SJSA1 (cell line): ENCODE data around the gene SEC61B. TPM values are rescaled to one million over a fixed set of nuclear protein-coding genes. Genes with fewer than 3 reads are reported as not detected.

Experiments
- DNase-seq, 2 experiments: peaks; one replicate each; pipeline ENCODE4 v3.0.0-alpha.2; 2015 to 2020; ENCODE audit warnings: low spot score in 2 of 2, low read depth in 1 of 2
- H3K27ac ChIP-seq: fragments of 250-450 bp; sonication (Bioruptor Pico); 2 replicates; pipeline ENCODE4 v1.5.1; 2020; ENCODE audit warnings: mild to moderate bottlenecking, moderate library complexity
- H3K27me3 ChIP-seq: fragments of 250-450 bp; sonication (Bioruptor Pico); replicated peaks from 2 replicates; pipeline ENCODE4 v1.5.1; 2020; ENCODE audit warnings: mild to moderate bottlenecking, moderate library complexity
- H3K36me3 ChIP-seq: fragments of 250-450 bp; sonication (Bioruptor Pico); 2 replicates; pipeline ENCODE4 v1.5.1; 2020; ENCODE audit warnings: mild to moderate bottlenecking
- H3K4me1 ChIP-seq: fragments of 250-450 bp; sonication (Bioruptor Pico); replicated peaks from 2 replicates; pipeline ENCODE4 v1.6.1; 2021; ENCODE audit warnings: mild to moderate bottlenecking
- H3K4me3 ChIP-seq: fragments of 250-450 bp; sonication (Bioruptor Pico); 2 replicates; pipeline ENCODE4 v1.5.1; 2020; ENCODE audit warnings: mild to moderate bottlenecking
- H3K9me3 ChIP-seq: fragments of 250-450 bp; sonication (Bioruptor Pico); replicated peaks from 2 replicates; pipeline ENCODE4 v1.5.1; 2020; ENCODE audit warnings: mild to moderate bottlenecking
- total RNA-seq: library from RNA; depleted of rRNA; stranded (reverse); fragments of >200 nt; shearing (Covaris generic); gene quantifications from 2 replicates; pipeline ENCODE4 v1.2.3, GENCODE V29; 2014

Gene SEC61B
- total RNA-seq, 1 experiment from 2014 or later, result 164 TPM

- no peak overlapping the region for H3K27ac ChIP-seq
- no peaks in the 10 kb centered on the region for H3K9me3 ChIP-seq
- no peak for DNase-seq
- no peaks in the 10 kb centered on the region for H3K4me1 ChIP-seq
- no peak overlapping the region for H3K4me3 ChIP-seq
- H3K36me3 ChIP-seq, result no peaks in the 10 kb centered on the region
- H3K27me3 ChIP-seq, result no peaks in the 10 kb centered on the region
Measured at GRCh38 chr9:99259231-99259918, 37.3 kb downstream of the SEC61B start.

GRCh38 chr9:99261923-99262322, 39.8 kb downstream of the SEC61B start:
- H3K27me3 ChIP-seq, result no peaks in the 10 kb centered on the region
- H3K9me3 ChIP-seq, result no peaks in the 10 kb centered on the region
- H3K4me3 ChIP-seq, result no peak overlapping the region
- no peaks in the 10 kb centered on the region for H3K36me3 ChIP-seq
- no peak overlapping the region for H3K27ac ChIP-seq
- H3K4me1 ChIP-seq, result peaks cover 5% of the 10 kb centered on the region; the same call in 1 of the 2 replicates
- DNase-seq, result no peak

GRCh38 chr9:99262949-99263418, 40.9 kb downstream of the SEC61B start:
- no peak for DNase-seq
- Histone ChIP-seq H3K9me3 (no peaks in the 10 kb centered on the region), H3K4me3 (no peak overlapping the region)

GRCh38 chr9:99264070-99264680, 42.1 kb downstream of the SEC61B start:
- peaks cover 5% of the 10 kb centered on the region; the same call in 1 of the 2 replicates for H3K4me1 ChIP-seq
- no peak for DNase-seq
- no peaks in the 10 kb centered on the region for H3K9me3 ChIP-seq
- no peaks in the 10 kb centered on the region for H3K36me3 ChIP-seq
- no peak overlapping the region for H3K27ac ChIP-seq
- H3K4me3 ChIP-seq, result no peak overlapping the region
- no peaks in the 10 kb centered on the region for H3K27me3 ChIP-seq

More at GRCh38 chr9:99262949-99263418, 40.9 kb downstream of the SEC61B start:
- Histone ChIP-seq H3K27ac (no peak overlapping the region), H3K36me3 (no peaks in the 10 kb centered on the region), H3K27me3 (no peaks in the 10 kb centered on the region), H3K4me1 (peaks cover 5% of the 10 kb centered on the region; the same call in 1 of the 2 replicates)

DNA sequence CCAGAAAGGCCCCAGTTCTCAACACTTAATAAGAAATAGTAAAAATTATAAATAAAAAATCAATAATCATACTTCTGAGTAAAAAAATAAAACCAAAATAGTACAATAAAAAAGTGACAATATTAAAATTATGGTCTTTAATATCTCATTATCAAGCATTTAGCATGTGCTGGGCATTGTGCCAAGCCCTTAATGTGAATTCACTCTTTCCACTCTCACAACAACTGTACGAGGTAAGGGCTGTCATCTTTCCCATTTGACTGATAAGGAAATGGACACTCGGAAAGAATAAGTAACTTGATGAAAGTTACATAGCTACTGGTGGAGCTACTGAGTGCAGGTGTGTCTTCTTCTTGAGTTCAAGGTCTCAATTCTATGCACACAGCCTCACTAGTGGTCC, 43.6 kb downstream of the SEC61B start:
- Histone ChIP-seq H3K9me3 (no peaks in the 10 kb centered on the region), H3K27me3 (no peaks in the 10 kb centered on the region), H3K4me3 (no peak overlapping the region), H3K27ac (no peak overlapping the region), H3K4me1 (peaks cover 5% of the 10 kb centered on the region; the same call in 1 of the 2 replicates), H3K36me3 (no peaks in the 10 kb centered on the region)
- DNase-seq, result no peak

GRCh38 chr9:99266255-99267023, 44.4 kb downstream of the SEC61B start:
- H3K4me1 ChIP-seq, result peaks cover 5% of the 10 kb centered on the region; the same call in 1 of the 2 replicates
- no peak overlapping the region for H3K27ac ChIP-seq
- peak; percentile 42 to 59 for DNase-seq
- H3K4me3 ChIP-seq, result no peak overlapping the region
- no peaks in the 10 kb centered on the region for H3K9me3 ChIP-seq
- no peaks in the 10 kb centered on the region for H3K36me3 ChIP-seq
- no peaks in the 10 kb centered on the region for H3K27me3 ChIP-seq

- Histone ChIP-seq H3K4me3 (no peak overlapping the region), H3K27me3 (no peaks in the 10 kb centered on the region), H3K9me3 (no peaks in the 10 kb centered on the region), H3K27ac (no peak overlapping the region), H3K4me1 (peaks cover 5% of the 10 kb centered on the region; the same call in 1 of the 2 replicates), H3K36me3 (no peaks in the 10 kb centered on the region)
- no peak for DNase-seq
Measured at GRCh38 chr9:99269416-99269815, 47.3 kb downstream of the SEC61B start.

GRCh38 chr9:99270491-99270890, 48.4 kb downstream of the SEC61B start:
- H3K4me3 ChIP-seq, result no peak overlapping the region
- no peaks in the 10 kb centered on the region for H3K9me3 ChIP-seq
- no peaks in the 10 kb centered on the region for H3K27me3 ChIP-seq
- peaks cover 5% of the 10 kb centered on the region; the same call in 1 of the 2 replicates for H3K4me1 ChIP-seq
- H3K27ac ChIP-seq, result no peak overlapping the region
- H3K36me3 ChIP-seq, result no peaks in the 10 kb centered on the region
- DNase-seq, result no peak

DNA sequence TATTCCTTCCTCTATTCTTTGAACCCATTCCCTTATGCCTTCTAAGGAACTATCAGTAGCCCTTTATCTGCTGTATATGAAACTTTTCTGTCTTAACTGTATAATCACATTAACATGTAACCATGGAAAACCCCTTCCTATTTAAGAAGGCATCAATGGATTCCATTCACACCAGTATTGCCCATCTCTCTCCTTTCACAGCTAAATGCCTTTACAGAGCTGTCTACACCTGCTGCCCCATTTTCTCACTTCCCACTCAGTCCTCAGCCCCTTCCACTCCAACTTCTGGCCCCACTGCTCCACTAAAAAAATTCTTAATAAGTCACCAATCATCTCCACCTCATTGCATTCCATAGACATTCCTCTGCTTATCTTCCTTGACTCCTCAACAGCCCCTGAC, 50.8 kb downstream of the SEC61B start:
- Histone ChIP-seq H3K27ac (no peak overlapping the region), H3K27me3 (no peaks in the 10 kb centered on the region), H3K9me3 (no peaks in the 10 kb centered on the region), H3K36me3 (no peaks in the 10 kb centered on the region), H3K4me1 (no peaks in the 10 kb centered on the region), H3K4me3 (no peak overlapping the region)
- no peak for DNase-seq

DNA sequence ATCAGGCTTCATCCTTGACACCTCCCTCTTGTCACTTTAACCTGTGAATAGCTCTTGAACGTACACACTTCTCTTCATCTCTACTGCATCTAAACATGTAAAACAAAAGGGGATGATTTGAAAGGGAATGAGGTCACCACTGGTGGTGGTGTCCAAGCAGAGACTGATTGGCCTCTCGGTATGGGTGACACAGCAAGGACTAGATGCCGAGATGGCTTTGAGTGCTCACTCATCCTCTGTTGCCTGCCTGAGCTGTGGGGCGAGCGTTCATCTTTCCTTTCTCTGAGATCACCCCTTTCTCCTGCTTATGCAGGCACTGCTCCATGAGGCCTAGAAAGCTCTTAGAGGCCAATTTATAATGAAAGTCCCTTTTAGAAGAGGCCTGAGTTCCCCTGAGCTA, 51.9 kb downstream of the SEC61B start:
- H3K27ac ChIP-seq, result no peak overlapping the region
- no peak overlapping the region for H3K4me3 ChIP-seq
- no peaks in the 10 kb centered on the region for H3K27me3 ChIP-seq
- no peaks in the 10 kb centered on the region for H3K4me1 ChIP-seq
- no peaks in the 10 kb centered on the region for H3K36me3 ChIP-seq
- no peaks in the 10 kb centered on the region for H3K9me3 ChIP-seq
- DNase-seq, result no peak

DNA sequence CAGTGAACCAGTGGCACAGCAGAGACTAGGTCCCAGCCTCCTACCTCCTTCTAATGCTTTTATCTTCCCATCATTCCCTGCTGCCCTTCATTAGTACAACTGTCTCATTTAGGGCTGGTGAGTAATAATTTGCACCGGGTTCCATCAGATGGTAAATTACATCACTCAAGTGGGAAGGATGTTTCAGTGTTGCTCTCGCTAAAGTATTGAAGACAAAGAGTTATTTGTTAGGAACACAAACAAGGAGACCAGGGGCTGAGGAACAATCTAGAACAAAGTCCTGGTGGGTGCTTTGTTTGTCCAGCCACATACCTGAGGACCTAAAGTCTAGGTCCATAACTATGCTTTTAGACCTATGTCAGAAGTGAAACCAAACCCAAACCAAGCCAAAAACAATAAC, 52.4 kb downstream of the SEC61B start:
- no peaks in the 10 kb centered on the region for H3K4me1 ChIP-seq
- no peaks in the 10 kb centered on the region for H3K9me3 ChIP-seq
- H3K36me3 ChIP-seq, result no peaks in the 10 kb centered on the region
- H3K27me3 ChIP-seq, result no peaks in the 10 kb centered on the region
- H3K4me3 ChIP-seq, result no peak overlapping the region
- H3K27ac ChIP-seq, result no peak overlapping the region
- no peak for DNase-seq
